Stimulated activated CD8-positive, alpha-beta memory T cell treated with anti-CD3 and anti-CD28 coated beads, Interleukin-15, amount 100 ng/mL, for 1 hour (primary cell): ENCODE data around the gene WDHD1.
"Not testable (repeated sequence)": the region's sequence is repeated elsewhere in the genome, so short reads cannot be mapped to it uniquely, and the experiment has no call there.

Experiments
- DNase-seq: peaks from one replicate; pipeline ENCODE4 v3.0.0-alpha.2; 2020; ENCODE audit warnings: low read depth

WDHD1 gene, protein sequence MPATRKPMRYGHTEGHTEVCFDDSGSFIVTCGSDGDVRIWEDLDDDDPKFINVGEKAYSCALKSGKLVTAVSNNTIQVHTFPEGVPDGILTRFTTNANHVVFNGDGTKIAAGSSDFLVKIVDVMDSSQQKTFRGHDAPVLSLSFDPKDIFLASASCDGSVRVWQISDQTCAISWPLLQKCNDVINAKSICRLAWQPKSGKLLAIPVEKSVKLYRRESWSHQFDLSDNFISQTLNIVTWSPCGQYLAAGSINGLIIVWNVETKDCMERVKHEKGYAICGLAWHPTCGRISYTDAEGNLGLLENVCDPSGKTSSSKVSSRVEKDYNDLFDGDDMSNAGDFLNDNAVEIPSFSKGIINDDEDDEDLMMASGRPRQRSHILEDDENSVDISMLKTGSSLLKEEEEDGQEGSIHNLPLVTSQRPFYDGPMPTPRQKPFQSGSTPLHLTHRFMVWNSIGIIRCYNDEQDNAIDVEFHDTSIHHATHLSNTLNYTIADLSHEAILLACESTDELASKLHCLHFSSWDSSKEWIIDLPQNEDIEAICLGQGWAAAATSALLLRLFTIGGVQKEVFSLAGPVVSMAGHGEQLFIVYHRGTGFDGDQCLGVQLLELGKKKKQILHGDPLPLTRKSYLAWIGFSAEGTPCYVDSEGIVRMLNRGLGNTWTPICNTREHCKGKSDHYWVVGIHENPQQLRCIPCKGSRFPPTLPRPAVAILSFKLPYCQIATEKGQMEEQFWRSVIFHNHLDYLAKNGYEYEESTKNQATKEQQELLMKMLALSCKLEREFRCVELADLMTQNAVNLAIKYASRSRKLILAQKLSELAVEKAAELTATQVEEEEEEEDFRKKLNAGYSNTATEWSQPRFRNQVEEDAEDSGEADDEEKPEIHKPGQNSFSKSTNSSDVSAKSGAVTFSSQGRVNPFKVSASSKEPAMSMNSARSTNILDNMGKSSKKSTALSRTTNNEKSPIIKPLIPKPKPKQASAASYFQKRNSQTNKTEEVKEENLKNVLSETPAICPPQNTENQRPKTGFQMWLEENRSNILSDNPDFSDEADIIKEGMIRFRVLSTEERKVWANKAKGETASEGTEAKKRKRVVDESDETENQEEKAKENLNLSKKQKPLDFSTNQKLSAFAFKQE

DNA sequence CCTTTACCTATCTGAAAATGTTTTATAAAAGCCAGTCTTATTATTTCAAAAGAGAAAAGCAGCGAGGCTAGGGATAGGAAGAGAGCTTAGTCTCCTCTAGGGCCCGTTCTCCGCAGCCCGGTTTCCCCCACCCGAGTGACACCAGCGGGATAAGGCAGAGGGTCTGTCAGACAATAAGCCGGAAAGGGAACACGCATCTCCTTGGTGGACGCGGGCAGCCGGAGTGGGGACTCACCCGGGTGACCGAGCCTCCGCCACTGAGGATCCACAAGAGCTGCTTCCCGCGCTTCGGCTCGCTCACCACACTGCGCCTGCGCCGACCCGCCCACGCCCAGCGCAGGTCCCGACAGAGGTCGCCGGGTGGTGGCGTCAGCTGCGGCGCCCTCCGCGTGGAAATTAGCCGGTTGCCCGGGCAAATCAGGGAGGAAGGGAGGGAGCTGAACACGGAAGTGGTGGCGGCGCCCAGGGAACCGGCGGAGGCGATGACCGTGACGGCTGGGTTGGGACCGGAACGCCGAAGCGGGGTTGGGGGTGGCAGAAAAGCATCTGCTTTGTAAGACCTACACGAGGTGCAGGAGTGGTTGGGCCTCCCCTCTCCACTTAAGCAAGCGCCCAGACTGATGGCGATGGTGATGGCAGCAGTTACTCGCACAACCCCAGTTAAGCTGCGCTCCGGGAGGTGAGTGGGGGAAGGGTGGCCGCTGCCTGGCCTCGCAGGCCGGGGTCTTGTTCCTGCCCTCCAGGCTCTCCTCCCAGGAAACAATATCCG, at the start of gene WDHD1, which contains the start of gene SOCS4:
TSS of gene WDHD1 (minus strand) at position 307 of the 769 bp plus-strand sequence. CDS start 312 bp downstream, outside the sequence.
TSS of gene SOCS4 (plus strand) at position 444 of the 769 bp plus-strand sequence. CDS start 15,806 bp downstream, outside the sequence.
- DNase-seq: peak; percentile 92

DNA sequence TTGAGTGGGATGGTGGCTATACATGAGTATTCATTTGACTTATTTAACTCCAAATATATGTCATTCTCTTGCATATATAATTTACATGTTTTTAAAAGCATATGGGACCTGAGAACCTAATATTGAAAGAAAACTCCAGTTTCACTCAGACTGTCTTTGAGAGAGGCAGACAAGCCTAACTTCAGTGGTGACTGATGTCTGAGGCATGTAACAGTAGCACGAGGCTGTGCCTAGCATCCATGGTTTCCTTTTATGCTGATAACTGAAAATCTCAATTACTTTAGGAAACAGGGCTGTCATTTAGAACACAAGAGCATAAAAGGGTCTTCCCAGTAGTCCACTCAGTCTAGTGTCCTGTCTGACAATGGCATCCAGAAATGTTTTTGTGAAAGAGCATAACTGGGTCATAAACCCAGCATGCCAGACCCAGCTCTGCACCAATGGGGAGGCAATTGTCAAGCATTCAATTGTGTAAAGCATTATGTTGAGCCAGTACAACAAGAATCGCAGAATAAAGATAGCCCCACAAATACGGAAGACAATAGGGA, 48.8 kb upstream of the WDHD1 start:
- DNase-seq: no peak

DNA sequence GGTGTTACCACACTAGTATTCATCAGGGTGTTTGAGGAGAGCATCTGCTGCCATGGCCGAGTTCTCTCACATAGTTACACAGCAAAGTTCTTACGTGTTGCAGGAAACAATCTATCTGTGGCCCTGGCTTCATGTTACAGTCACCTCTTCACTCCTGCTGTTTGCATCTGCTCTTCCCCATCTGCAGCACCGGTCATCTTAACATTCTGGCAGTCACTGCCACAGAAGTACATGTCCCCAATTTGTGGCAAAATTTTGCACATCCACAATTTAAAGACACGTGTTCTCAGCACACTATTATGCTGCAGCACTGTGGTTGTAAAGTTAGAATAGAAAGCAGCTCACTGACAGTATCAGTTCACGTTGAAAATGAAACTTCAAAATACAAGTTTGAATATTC, 47.8 kb upstream of the WDHD1 start:
- DNase-seq: no peak

DNA sequence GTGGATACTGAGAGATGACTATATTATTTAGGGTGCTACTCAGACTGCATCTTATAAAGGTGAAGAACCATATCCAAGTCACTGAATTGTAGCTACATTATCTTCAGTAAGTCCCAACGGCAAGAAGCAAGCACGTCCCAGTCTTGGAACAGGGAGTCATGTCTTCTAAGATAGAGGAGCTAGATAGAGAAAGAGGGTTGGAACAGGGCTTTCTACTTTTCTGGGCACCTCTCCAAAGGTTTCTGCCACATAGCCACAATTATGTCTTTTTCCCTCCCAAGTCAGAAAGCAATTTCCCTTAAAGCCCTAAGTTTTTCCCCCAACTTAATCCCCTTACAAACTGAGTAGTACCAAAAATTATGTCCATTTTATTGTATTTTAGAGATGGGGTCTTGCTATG, 47.0 kb upstream of the WDHD1 start:
- no peak for DNase-seq

DNA sequence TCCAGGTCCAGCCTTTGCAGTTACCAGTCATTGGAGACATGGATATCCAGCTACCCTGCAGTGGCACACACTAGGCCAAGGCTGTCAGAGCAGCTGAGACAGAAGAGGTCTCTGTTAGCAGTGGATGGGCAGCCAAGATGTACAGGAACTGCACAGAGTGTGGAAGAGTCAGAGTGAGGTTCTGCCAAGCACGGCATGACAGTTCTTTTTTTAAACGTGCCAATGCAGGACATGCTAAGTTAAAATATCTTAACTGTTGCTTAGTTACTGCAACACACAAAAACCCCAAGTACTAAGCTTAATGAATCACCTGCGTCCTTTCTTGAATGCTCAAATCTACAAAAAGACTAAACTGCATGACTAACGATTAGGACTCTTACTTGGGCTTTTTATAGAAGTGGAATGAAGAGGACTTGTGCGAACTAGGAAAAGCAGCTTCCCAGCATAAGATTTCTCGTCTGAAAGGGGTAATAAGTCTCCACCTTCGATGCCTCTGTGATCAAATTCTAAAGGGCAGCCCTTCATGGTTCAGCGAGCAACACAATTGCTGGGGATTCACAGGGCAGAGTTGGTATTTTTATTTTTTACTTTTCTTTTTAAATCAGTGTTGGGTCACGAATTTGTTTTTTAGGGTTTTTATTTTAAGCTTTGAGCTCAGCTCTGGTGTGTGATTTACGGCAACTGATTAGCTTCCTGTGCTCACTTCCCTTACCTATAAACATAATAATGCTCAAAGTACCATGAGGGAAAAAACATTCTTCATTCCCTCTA, 45.2 kb upstream of the WDHD1 start:
- DNase-seq: no peak

DNA sequence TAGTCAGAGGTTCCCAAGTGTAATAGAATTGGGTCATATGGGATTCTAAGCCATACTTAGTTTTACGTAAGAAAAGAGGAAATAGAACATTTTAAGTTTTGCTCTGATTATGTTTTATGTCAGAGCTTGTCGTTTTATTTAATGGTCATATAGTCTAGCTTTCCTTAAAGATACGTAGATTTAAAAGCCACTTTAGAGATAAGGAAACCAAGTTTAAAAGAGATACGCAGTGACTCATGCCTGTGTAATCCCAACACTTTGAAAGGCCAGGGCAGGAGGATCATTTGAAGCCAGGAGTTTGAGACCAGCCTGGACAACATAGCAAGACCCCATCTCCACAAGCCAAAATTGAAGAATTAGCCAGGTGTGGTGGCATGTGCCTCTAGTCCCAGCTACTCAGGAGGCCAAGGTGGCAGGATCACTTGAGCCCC, 44.1 kb upstream of the WDHD1 start:
- DNase-seq: no peak

DNA sequence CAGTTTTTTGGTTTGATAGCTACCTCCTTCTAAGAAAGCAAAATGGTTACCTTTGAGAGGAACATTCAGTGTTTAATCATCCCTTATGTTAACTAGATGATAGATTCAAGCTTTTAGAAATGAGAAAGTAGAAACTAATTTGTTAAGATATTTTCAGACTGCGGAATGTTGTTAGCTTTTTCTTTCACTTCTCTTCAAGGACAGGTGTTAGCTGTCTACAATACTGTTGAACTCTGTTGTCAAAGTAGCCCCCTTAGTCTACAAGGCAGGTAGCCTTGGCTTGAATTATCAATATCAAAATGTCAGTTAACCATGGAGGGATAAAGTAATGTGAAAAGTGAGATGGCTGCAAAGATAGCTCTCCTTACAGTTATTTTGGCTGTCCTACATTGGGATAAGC, 39.3 kb upstream of the WDHD1 start:
- no peak for DNase-seq

DNA sequence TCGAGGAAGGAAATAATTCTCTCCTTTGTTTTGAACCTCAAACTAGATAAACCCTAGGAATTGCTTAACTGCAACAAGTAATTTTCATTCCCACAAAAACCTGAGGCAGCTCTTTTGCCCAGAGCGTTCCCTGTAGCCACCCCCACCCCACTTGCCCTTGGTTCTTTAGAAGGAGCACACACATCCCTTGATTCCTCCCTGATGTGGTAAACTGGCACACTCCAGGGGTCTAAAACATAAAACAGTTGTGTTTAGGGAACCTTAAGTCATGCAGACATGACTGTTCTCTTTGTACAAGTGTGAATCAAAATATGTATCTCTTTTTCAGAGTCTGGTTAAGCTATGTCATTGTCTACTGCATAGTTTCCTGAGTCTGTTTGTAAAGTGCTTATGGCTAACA, 38.5 kb upstream of the WDHD1 start:
- DNase-seq: no peak

DNA sequence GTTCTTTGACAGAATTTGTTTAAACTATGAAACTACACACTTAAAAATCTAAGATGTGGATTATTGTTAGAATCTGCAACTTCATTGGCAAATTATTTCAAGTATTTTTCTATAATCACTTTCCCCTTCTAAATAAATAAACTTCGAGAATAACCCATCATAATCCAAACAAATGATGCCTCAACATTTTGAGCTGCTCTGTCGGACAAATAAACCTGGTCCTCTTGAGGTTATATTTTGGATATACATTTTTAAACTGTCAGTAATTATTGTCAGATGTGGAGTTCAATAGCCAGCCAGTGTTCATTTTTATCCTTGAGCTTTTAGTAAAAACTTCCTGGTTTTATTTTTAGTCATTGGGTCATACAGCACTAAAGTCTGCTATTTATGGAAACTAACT, 38.0 kb upstream of the WDHD1 start:
- DNase-seq: not testable (repeated sequence)

DNA sequence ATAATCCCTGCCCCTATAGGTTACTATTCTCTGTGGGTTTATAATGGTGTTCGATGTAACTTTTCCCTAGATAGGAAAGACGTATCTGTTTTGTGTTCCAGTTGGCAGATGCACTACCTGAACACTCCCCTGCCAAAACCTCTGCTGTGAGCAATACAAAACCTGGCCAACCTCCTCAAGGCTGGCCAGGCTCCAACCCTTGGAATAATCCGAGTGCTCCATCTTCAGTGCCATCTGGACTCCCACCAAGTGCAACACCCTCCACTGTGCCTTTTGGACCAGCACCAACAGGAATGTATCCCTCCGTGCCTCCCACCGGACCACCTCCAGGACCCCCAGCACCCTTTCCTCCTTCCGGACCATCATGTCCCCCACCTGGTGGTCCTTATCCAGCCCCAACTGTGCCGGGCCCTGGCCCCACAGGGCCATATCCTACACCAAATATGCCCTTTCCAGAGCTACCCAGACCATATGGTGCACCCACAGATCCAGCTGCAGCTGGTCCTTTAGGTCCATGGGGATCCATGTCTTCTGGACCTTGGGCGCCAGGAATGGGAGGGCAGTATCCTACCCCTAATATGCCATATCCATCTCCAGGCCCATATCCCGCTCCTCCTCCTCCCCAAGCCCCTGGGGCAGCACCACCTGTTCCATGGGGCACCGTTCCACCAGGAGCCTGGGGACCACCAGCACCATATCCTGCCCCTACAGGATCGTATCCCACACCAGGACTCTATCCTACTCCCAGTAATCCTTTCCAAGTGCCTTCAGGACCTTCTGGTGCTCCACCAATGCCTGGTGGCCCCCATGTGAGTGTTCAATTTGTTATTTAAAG, 35.8 kb upstream of the WDHD1 start:
- no peak for DNase-seq

DNA sequence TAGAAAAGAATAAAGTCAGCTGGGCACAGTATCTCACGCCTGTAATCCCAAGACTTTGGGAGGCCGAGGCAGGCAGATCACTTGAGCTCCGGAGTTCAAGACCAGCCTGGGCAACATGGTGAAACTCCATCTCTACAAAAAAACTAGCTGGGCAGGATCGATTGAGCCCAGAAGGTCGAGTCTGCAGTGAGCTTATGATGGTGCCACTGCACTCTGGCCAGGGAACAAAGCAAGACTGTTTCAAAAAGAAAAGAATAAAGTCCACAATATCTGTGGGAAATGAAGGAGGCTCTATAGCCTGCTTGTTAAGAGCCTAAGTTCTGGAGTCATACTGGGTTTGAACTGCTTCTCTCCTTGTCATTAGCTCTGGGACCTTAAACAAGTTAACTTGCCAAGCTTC, 32.4 kb upstream of the WDHD1 start:
- DNase-seq: no peak

DNA sequence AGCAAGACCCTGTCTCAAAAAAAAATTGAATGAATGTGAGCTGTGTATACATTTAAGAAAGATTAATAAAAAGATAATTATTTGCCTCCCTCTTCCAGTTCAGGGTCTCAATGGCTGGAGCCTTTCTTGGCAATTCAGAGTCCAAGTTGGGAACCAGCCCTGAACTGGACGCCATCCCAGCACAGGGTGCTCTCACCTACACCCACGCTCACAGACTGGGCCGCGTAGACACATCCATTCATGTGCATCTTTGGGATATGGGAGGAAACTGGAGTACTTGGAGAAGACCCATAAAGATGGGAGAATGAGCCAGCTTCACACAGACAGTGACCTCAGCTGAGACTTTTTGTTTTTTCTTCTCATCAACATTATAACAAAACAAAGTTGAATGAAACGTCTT, 31.0 kb upstream of the WDHD1 start:
- DNase-seq: no peak

DNA sequence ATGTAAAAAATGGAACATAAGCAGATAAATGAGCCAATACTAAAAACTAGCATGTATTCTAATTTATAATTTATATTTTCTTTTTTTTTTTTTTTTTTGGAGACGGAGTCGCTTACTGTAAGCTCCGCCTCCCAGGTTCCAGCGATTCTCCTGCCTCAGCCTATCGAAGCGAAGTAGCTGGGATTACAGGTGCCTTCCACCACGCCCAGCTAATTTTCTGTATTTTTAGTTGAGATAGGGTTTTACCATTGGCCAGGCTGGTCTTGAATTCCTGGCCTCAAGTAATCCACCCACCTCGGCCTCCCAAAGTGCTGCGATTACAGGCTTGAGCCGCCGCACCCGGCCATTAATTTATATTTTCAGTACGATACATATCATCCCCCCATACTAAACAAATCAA, 27.2 kb upstream of the WDHD1 start:
- DNase-seq: no peak

DNA sequence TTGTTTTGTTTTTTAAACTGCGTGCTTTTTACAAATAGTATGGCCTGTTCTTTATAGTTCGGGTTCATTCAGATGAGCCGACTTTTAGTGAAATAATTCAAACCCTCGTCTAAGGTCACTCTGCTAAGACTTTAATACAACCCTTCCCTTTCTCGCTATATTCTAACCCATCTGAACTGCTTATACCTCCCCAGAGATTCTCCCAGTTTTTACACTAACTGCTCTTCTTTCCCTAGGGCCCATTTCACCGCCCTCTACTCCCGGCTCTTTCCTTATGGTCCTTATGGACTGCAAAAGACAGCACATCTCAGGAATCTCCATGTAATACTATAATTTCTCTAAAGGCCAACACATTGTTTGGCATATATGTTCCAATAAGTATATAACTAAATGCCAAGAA, 26.6 kb upstream of the WDHD1 start:
- DNase-seq: no peak

DNA sequence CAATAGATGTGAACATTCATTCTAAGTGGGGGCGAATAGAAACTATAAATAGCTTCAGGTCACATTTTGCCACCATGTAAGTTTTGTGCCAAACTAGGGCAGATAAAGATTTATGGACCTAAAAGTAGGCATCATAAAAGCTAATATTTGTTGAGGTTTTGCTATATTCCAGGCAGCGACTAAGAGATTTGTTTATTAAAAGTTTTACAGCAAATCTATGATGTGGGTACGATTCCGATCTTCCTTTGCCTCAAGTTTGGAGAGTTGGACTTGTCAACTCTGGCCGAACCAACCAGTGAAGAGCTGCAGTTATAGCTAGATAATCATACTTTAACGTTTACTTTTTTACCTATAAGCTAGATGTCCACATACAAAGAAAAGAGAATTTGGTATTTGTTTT, 26.1 kb upstream of the WDHD1 start:
- DNase-seq: no peak

DNA sequence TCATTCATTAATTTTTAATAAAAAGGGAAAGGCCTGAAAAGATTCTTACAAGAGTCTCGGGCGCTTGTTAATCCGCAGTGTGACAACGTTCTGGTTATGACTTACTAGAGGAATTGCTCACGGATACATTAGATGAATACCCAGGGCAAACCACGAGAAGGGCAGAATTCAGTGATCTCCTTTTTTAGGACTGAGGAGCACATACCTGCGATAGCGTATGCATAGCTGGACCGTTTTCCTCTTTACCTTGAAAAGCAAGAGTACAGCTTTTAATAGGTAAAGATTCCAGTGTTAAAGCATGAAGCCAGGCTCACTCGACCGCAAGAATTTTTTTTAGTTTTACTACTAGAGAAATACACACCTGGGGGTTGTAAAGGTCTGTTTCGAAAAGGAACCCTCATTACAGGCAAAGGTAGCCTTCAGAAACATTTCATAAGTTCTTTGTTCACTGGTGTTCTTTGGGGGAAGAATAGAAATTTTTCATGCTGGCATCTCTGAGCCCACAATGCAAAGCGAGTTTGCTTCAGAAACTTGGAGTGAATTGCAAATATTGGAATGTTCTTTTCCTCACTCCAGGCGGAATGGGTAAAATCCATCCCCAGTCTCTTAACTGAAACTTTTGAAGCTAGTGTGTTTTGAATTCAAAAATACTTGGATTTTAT, 25.5 kb upstream of the WDHD1 start:
- no peak for DNase-seq

DNA sequence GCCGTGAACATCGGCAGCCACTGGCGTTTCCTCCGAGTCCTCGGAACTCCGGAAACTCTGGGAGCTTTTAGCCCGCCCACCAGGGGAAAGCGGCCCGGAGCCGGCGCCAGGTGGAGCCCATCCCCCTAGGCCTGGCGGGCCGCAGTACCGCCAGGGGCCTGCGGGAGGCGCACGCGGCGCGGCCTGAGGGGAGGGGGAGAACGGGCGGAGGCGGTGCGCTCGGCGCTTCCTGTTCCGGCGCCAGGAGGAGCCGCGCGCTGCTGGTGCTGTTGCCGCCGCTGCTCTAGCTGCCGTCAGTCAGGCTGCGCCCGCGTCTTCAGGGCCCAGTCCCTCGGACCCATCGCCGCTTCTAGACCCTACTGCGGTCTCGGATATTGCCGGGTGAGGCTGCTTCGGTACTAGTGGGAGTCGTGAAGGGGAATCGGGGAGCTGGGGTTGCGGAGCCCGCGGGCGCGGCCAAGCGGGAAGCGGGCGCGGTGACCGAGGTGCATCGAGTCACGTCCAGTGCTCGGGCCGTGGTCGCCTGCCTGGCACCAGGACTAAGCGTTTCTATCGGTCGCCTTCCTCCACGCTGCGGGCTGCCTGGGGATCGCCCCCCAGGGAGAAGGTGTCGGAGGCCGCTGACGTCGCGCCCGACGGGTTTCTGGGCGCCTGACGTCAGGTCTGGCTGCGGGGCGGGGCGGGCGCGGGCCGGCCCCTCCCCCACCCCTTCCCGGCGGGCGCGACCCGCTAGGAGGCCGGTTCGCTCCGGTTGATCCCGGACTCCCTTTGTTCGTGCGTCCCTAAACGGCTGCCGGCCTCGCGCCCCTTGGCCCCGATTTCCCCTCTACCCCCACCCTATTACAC, 24.7 kb upstream of the WDHD1 start, which contains the start of gene MAPK1IP1L:
TSS of gene MAPK1IP1L (plus strand) at position 225 of the 846 bp plus-strand sequence. CDS start 10,037 bp downstream, outside the sequence.
- DNase-seq: peak; percentile 72

DNA sequence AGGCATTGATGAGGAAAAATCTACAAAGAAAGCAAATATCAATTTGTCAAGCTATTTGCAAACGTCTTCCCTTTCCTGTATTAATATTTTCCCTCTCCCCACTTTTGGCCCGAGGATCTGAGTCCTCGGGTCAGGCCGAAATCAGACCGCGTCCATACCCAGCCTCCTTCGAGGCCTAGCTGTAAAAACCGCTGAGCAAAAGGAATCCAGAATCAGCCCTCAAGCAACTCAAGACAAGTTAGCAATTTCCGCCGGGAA, 24.2 kb upstream of the WDHD1 start:
- DNase-seq: no peak
